HG03575 (cell line): Measurements from ENCODE around the gene CYP26B1.

Experiments used
- ATAC-seq: cut with Tn5 transposase; IDR thresholded peaks from one replicate; pipeline ENCODE4 v1.9.1; 2021; ENCODE audit not compliant: unreplicated experiment, insufficient number of reproducible peaks, low FRiP score; ENCODE audit errors: extremely low read depth

CYP26B1 gene

GRCh38 chr2:72144632-72145288, 2.9 kb downstream of the CYP26B1 start:
- ATAC-seq, result no peak

DNA sequence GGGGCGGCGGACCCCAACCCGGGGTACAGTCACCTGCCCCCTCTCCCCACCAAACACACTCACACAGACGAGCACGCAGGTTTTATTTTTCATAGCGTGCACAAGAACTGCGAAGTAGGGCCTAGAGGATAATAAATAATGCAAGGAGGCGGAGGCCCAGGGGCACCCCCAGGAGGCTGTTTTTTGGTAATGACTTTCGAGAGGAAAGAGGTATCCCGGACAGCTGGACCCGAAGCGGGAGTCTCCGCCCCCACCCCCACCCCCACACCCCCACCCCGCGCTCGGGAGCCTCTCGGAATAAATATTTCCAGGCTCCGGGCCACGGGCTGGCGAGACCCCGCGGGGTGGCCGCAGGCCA, 3.4 kb downstream of the CYP26B1 start:
- no peak for ATAC-seq

- no peak for ATAC-seq
Measured at GRCh38 chr2:72143441-72144273, 4.0 kb downstream of the CYP26B1 start.

- no peak for ATAC-seq
Measured at GRCh38 chr2:72142570-72143440, 4.9 kb downstream of the CYP26B1 start.

DNA sequence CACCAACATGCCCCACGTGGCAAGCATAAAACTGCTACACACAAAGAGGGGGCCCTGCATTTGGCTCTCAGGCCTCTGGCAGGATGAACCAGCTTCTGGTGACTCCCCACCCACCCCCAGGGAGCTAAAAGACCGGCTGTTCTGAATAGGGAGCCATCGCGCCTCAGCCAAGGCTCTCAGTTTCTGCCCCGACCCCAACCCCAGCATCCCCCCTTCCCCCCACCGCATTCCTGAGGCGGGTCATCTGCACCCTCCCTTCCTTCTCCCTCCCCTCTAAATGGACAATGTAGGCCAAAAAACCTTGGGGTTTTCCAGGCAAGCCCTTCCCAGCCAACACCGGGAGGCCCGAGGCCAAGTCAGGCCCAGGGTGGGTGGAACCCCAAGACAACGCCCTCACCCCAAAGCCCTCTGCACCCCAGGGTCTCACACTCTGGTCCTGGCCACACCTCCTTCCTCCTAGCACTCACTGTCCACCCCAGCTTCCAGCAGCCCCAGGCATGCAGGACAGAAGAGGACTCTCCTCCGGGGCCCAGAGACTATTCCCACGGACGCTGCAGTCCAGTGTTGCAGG, 5.7 kb downstream of the CYP26B1 start:
- ATAC-seq, result no peak

DNA sequence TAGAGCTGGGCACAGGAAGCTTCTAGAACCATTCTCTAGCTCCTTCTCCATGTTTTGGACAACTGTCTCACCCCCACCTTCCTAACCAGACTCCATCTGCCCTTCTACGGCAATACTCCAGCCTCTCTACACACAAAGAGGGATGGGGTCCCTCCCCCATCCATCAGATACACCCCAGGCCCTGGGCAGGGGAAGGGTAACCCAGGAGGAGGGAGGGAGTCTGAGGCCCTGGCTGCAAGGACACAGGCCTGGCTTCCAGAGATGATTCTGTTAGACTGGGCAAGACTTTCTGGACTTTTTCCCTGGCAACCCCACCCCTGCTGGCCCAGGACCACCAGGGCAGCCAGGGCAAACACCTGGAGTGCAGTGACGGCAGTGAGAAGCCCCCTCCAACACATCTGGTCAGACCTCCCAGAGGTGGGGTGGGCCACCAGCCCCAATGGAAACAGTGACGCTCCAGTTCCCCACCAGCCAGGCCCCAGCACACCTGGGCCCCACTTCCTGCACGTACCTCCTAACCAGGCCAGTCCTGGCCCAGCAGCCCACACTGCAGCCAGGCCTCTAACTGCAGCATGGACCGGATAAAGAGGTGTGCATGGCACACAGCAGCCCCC, 6.5 kb downstream of the CYP26B1 start:
- no peak for ATAC-seq

GRCh38 chr2:72140621-72140960, 7.1 kb downstream of the CYP26B1 start:
- no peak for ATAC-seq

- ATAC-seq, result no peak
Measured at GRCh38 chr2:72139874-72140620, 7.6 kb downstream of the CYP26B1 start.

DNA sequence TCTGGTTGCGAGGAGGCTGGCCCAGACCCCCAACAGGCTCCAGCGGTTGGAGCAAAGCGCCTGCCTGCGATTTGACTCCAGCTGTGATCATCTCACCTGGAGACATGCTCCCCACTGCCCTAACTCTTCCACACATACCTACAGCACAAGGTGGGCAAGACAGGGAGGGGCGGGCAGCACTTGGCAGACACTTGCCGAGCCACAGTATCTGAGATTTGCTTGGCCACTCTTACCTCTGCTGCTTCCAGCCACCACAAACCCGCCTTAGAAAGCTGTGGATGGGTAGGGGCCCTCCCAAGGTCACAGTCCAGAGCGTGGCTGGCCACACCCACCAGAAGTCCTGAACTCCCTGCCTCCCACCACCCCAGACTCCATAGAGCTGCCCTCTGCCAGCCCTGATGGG, 8.2 kb downstream of the CYP26B1 start:
- ATAC-seq, result no peak

DNA sequence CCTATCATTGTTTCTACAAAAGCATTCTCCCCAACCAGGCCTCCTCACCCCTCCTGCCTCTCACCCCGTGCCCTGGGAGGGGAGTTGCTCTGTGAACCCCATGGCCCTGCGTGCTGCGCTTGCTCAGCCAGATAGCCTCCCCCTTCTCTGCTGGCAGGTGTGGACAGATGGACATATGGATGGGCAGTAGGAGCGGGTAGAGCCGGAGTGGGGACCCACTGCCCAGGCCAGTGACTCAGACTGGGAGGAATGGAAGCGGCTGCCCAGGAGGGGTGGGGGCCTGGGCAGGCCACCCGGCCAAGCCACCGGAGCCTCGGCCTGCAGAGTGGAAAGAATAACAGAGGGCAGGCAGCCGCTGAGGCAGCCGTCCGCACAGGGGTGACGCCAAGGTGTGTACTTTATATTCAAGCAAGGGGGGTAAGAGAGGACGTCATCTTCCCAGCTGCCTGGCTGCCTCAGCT, 8.7 kb downstream of the CYP26B1 start:
- no peak for ATAC-seq

- no peak for ATAC-seq
Measured at GRCh38 chr2:72138011-72138881, 9.4 kb downstream of the CYP26B1 start.

- ATAC-seq, result no peak
Measured at GRCh38 chr2:72137498-72138010, 10.1 kb downstream of the CYP26B1 start.

DNA sequence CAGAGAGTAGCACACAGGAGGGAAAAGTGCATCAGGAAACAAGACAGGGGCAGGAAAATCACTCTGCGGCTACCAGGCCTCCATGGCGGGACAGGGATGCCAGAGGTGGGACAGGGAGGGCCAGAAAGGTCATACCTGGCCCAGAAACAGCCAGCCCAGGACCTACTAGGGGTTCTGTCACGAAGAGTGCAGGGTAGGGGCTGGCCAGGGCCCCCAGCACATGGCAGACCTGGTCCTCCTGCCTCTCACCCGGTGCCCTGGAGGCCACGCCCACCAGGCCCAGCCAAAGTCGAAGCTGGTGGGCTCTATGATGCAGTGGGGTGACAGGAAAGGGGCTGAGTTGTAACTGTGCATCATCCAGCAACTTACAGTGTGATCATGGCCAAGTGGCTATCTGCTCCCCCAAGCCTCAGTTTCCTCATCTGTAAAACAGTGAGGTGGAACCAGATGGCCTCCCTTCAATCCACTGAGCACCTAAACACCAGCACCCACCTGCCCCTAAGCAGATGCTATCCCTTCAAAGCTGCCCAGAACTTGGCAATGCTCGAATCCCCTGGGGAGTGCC, 10.6 kb downstream of the CYP26B1 start:
- no peak for ATAC-seq

DNA sequence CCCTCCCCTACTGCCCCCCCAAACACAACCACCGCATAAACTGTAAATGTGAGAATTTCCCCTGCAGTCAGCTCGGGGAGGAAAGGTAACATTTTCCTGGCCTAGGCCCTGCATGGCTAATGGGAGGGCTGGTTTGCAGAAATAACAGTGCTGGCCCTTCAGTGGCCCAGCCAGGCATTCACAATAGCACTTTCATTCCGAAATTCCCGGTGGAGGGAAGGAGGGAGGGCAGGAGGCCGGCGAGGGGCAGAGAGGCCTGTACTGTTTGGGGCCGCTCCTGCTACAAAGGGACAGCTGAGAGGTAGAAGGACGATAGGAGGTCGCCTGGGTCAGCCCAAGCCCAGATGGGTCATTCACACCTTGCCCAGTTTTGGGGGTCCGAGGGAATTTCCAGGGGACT, 11.3 kb downstream of the CYP26B1 start:
- no peak for ATAC-seq

- no peak for ATAC-seq
Measured at GRCh38 chr2:72135921-72136320, 11.7 kb downstream of the CYP26B1 start.

DNA sequence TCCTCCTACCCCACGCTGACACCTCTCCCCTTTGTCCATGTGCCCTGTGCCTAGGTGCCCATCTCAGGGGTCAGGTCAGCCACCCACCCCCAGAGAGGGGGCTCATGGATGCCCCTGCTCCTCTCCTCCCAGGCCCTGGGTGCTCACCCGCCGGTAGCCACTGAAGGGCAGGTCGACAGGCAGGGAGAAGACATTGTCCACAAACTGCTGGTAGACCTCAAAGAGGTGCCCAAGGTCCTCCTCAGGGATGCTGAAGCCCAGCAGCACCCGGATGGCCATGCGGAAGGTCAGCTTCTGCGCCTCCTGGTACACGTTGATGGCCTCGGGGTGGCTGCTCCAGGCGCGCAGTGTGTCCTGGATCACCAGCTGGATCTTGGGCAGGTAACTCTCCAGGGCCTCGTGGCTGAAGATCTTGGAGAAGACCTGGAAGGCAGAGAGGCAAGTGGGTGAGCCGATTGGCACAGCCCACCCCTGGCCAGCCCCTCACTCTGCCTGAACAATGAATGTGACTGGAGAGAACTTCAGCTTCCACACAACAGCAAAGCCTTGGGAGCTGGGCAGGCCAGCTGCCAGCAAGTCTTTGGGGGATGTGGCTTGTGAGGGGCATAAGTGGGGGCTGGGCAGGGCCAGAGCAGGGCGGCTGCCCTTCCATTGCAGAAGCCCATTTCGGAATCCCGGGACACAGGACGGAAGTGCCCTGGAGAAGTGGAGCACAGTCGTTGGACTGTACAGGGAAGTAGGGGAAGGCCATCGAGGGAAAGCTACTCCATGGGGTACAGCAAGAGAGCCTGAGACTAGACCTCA, 12.5 kb downstream of the CYP26B1 start:
- ATAC-seq, result no peak
